Amniotic epithelial cell (primary cell): Measurements from ENCODE around the gene PRTN3.

Experiments
- DNase-seq: peaks from one replicate; pipeline ENCODE4 v3.0.0-alpha.2; 2010; ENCODE audit warnings: low read depth

Gene PRTN3

GRCh38 chr19:840519-841206 lies at the start of gene PRTN3:
TSS of gene PRTN3 (plus strand) at chr19:840999. CDS start at chr19:841009, 10 bp downstream.
- DNase-seq, result no peak

GRCh38 chr19:791007-791566 lies 49.7 kb upstream of the PRTN3 start:
- no peak for DNase-seq

- peak; percentile 46 for DNase-seq
Observed at GRCh38 chr19:791567-792305, 49.1 kb upstream of the PRTN3 start.

GRCh38 chr19:792306-792885 lies 48.4 kb upstream of the PRTN3 start:
- DNase-seq, result no peak

GRCh38 chr19:793806-794205 lies 47.0 kb upstream of the PRTN3 start:
- DNase-seq, result no peak

- DNase-seq, result no peak
Observed at GRCh38 chr19:795073-795611, 45.7 kb upstream of the PRTN3 start.

- DNase-seq, result no peak
Observed at GRCh38 chr19:795691-796581, 44.9 kb upstream of the PRTN3 start.

- peak; percentile 100 for DNase-seq
Observed at GRCh38 chr19:796692-797527, 43.9 kb upstream of the PRTN3 start, which contains the start of gene PTBP1. TSS of gene PTBP1 (plus strand) at chr19:797452. CDS start at chr19:797498, 46 bp downstream.

- DNase-seq, result peak; percentile 83
Observed at GRCh38 chr19:797528-798414, 43.0 kb upstream of the PRTN3 start.

GRCh38 chr19:798415-799075 lies 42.3 kb upstream of the PRTN3 start:
- no peak for DNase-seq

GRCh38 chr19:799076-799881 lies 41.5 kb upstream of the PRTN3 start:
- DNase-seq, result peak; percentile 52

GRCh38 chr19:800360-801029 lies 40.3 kb upstream of the PRTN3 start:
- DNase-seq, result peak; percentile 82

- no peak for DNase-seq
Observed at GRCh38 chr19:801030-801860, 39.6 kb upstream of the PRTN3 start.

GRCh38 chr19:801861-802497 lies 38.8 kb upstream of the PRTN3 start:
- peak; percentile 69 for DNase-seq

GRCh38 chr19:802498-803098 lies 38.2 kb upstream of the PRTN3 start:
- DNase-seq, result no peak

- no peak for DNase-seq
Observed at GRCh38 chr19:803099-803561, 37.7 kb upstream of the PRTN3 start.
